ENCODE results near the gene SRPK2.
A peak's percentile ranks its signal among the peaks of the same experiment; 100 is the strongest.

Gene SRPK2

DNA sequence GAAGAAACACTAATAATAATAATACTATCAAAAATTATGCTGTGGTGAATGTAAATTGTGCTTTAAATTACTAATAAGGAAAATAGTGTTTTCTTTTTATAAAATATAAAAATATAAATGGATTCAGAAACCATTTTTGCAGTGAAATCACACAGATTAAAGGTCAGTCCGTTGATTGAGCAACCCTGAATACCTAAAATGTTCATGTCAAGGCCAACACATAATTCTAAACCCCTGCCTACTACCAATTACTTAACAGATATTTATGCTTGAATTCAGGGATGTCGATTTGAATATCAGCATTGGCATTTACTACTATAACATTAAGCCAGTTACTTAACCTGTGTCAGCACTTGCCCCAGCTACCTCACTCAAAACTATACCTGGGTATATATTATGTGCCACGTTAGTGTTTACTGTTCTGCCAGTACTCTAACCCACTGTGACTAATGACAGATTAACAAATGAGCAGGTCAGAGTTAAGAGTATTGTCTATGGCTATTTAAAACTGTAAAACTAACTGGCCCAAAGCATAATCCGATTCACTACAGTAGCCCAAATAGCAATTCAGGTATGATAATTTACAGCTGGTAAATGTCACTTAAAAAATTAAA lies 209.7 kb downstream of the SRPK2 start:
- no peak for DNase-seq

GRCh38 chr7:105178177-105178576 lies 210.5 kb downstream of the SRPK2 start:
- no peak for DNase-seq

DNA sequence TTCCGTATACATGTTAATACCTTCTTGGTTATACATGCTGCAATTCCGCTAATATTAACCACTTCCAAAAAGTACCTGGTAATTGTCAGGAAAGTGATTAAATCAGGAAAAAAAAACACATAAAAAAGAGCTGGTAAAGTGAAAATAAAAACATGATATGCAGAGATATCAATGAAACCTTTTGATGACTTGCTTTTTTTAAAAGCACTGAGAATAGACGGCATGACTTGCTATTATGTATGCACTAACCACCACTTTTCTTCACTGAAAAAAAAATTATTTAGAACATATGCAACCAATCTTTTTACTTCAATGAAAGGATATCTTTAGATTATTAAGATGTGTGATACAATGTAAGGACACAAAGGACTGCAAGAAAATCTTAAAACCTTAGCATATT lies 211.7 kb downstream of the SRPK2 start:
- no peak for DNase-seq

DNA sequence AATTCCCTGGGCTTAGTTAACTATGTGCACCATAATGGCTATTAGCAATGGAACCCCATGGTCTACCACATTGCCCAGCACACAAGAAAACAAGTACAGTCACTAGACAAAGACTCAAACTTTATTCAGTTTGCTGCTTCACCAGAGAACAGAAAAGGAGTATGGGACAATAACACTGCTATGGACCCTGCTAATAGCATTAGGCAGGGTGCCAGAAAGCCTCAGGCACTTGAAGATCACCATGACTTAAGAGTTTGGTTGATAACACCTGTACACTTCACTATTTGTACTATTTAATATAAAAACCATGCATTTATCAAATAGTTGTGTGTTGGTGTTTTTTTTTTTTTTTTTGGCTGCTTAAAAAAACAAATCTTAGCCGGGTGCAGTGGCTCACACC lies 215.1 kb downstream of the SRPK2 start:
- DNase-seq: no peak

DNA sequence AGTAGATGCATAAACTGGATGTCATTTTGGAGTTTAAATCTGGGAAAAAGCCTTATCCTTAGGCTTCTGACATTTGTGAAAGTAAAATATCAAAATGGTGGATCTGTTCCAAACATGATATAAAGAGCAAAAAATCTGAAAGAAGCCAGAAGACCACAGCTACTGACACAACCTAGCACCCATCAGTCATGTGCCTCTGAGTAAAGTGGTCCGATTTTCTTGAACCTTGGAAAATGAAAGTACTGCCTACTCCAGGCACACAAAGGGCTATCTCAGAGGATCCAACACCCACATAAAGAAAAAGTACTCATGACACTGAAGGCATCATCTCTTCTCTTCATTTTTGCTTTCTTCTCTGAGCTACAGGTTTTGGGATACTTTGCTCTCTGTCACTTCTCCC lies 224.0 kb downstream of the SRPK2 start:
- DNase-seq: no peak

DNA sequence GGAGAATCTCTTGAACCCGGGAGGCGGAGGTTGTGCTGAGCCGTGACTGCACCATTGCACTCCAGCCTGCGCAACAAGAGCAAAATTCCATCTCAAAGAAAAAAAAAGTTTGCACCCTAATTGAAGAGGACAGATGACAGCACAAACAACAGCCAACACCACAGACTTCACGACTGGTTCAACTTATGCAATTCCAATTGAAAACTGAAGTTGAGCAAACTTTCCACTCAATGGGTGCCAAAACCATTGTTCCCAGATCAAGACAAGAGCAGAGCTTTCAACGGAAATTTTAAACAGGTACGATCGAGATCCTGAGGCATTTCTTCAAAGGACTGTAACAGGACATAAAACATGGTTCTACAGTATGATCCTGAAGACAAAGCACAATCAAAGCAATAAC lies 225.0 kb downstream of the SRPK2 start:
- DNase-seq: no peak

DNA sequence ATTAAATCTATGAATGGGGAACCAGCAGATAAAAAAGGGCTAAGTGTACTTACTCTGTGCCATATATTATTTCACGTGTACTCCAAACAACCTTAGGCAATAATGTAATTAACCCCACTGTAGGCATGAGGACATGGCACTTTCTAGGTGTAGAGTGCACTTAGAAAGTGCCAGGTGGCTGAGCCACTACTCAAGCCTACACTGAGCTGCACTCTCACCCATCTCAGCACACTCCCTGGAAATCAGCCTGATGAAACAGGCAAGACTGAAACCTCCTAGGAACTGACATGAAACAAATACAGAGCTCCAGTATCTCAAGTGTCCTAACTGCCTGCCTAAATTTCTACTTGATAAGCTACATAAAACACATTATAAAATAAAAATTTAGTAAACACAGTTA lies 227.4 kb downstream of the SRPK2 start:
- no peak for DNase-seq

- no peak for DNase-seq
These were observed 231.4 kb downstream of the SRPK2 start for GRCh38 chr7:105157278-105157677.

DNA sequence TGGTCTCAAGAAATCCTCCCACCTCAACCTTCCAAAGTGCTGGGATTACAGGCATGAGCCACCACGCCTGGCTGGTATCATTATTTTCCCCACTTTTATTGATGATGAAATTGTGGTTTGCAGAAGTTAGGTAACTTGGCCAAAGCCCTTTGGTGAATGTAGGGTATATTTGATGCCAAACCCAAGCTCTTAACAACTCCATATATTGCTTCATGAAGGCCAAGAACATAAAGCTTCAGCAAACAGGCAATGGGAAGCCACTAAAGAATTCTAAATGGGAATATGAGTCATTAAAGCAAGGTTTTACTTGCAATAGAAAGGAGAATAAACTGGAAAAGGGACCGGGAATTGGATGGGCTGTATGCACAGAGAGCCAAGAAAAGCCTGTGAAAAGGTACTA lies 232.0 kb downstream of the SRPK2 start:
- no peak for DNase-seq

- DNase-seq: no peak
These were observed 234.6 kb downstream of the SRPK2 start for GRCh38 chr7:105154084-105154483.

DNA sequence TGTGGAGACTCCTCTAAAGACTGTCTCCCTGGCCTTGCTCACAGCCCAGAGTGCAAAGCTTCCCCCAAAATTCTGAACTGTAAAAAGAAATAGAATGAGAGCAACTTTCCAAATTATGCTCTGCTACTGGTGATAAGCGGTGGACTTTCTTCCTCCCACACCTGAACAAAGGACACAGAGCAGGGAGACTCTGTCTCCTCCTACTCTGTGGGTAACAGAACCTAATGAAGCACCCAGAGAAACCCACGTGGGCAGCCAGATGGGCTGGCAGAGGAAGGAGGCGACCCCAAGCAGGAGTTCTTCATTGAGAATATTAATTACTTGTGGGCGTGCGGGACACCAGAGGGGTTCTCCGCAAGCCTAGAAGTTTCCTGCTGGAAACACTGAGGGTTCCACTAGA lies 235.2 kb downstream of the SRPK2 start:
- no peak for DNase-seq

DNA sequence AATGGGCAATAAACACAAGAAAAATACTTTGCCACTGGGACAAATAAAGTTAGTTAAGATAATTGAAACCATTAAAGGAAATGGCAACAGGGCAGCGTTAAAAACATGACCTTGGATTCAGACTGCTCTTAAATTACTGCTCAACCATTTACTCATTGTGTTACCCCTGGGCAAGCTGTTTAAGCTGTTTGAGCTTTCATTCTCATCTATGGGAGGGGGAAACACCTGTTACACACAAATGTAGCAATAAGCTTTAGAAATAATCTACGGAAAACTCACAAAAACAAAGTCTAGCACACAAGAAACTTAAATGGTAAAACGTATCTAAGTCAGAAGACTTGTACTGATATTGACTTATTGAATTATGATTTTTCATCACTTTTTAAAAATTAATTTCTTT lies 237.6 kb downstream of the SRPK2 start:
- no peak for DNase-seq

DNA sequence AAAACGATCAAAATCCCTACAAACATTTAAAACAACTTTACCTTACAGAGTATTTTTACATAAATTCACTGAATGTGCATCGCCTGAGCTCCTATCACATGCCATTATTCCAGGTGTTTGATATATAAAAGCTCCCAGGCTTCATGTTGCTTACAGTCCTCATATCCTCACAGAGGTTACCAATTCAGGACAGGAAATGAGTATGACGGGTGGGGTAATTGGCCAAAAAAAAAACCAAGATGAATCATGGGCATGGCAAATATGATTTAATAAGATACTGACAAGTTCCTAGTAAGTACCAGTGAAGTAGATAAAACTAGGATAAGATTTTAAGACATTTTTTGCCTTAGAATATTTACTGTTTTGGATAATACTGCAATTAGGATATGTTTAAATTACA lies 238.9 kb downstream of the SRPK2 start:
- DNase-seq: no peak

- peak; percentile 42 for DNase-seq
These were observed 247.7 kb downstream of the SRPK2 start for GRCh38 chr7:105141068-105141467.

DNA sequence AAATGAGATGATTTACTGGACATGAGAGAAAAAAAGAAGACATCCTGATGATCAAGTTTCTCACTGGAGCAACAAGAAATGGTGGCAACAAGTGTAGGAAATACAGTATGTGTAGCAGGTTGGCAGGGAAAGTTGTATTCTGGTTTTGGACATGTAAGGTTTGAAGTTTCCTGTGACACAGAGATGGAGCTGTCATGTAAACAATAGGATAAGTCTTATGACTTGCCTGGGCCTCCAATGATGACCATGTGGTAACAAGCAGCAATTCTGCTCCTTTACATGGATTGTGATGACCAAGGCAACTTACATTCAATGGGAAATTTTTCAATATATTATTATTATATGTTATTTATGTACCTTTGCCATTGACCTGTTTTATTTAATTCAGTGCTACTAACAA lies 249.3 kb downstream of the SRPK2 start:
- DNase-seq: no peak

DNA sequence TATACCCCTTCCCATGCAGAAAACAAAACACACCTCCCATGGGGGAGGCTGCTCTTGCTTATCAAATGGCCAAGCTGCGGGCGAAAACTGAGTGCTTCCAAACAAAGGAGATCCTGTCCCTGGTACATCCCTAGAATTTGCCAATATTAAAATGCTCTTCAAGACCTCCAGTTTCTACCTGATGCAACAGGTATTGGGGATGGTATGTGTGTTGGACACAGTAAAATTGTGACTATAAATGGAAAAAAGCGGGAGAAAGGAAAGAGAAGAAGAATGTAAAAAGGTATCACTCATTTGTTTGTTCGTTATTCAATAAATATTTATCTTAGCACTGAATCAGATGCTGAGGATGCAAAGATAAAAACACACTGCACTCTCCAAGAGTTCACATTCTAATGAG lies 250.8 kb downstream of the SRPK2 start:
- DNase-seq: no peak

- DNase-seq: no peak
These were observed 252.5 kb downstream of the SRPK2 start for GRCh38 chr7:105136221-105136620.

- DNase-seq: no peak
These were observed 254.6 kb downstream of the SRPK2 start for GRCh38 chr7:105133986-105134655.

DNA sequence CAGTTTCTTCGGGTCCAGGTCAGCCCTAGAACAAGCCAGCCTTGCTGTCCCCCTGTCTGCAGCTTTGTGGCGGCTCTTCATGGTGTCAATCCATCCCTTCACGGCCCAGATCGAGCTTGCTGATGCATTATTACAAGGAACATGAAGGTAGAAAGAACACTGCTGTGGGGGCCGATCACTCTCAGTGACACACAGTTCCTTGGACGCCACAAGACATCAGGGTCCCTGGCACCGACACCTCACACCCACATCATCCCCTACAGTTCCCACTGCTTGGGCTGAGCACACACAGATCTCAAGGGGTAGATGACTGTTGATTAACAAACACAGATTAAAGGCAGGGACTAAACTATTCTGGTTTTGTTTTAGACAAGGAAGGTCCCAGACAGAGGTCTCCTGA lies 255.4 kb downstream of the SRPK2 start:
- DNase-seq: no peak

DNA sequence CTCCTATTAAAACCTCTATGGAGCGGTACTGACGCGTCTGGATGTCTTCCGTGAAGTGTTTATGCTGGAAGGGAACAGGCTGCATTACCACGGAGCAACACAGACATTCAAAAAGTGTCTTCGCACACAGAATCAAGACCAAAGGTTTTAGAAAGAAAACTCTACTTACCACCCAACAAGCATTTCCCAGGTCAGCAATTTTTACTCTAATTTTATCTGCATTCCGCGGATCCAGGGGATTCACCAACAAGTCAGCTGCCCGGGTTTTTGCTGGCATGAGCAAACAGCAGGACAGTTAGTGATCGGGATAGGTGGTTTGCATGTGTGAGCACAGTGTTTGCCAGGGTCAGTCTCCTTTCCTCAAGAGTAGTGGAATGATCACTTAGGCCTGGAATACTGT lies 255.9 kb downstream of the SRPK2 start:
- no peak for DNase-seq

DNA sequence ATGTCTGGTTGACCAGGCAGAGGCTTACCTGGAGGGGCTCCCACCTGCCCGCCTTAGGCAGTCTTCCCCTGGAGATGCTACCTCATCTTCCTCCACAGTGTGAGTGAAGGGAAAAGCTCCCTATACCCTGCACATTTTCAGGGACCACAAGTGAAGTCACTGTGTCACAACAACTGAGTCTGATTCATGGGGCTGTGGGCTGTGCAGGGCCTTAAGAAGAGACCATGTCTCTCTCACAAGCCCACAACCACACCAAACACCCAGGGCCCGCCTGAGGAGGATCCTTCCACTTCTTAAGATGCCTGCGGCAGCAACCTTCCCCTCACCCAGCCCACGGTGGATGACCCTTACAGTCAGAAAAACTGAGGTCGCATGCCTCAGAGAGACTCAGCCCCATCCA lies 256.4 kb downstream of the SRPK2 start:
- no peak for DNase-seq

DNA sequence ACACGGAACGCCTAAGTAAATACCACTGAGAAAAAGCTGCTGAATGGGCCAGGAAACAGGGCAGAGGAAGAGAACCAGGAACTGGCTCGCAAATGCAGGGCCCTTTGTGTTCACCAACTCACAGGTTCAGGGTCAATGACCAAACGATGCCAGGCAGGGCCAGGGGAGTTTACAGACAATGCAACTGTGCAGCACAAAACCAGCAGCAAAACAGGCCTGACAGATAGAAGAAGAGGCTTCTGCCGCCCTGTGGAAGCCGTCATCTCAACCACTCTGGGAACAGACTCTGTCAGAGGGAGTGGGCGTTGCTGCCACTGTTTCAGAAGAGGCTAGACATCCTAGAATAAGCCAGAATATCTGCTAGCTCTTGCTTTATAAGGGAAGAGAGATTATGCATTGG lies 256.8 kb downstream of the SRPK2 start:
- no peak for DNase-seq

DNA sequence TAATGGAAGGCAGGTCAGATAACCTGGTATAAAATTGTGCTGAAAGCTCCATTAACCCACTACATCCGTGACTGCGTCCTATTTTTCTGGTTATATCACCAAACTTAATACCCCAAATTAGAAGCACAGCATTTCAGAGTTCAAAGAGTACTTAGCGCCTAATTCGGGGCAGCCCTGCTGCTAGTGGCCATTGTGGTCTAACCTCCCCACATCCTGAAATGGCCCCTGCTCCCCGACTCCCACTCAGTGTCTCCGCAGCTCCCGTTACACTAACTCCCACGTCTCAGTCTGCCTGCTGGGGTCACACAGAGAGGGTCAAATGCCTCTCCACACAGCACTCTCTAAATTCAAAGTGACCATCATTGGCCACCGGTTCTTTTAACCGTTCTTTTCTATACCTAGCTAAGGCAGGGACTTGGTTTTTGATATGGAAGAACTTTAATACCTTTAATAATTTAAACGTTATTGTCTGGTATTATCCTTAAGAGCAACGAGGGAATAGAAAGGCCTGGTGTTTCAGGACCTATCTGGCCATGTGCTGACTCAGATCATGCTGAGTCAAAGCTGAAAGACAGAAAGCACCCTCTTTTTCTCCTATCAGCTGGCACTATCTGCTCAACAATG lies 257.6 kb downstream of the SRPK2 start:
- no peak for DNase-seq

GRCh38 chr7:105130580-105130979 lies 258.1 kb downstream of the SRPK2 start:
- no peak for DNase-seq

DNA sequence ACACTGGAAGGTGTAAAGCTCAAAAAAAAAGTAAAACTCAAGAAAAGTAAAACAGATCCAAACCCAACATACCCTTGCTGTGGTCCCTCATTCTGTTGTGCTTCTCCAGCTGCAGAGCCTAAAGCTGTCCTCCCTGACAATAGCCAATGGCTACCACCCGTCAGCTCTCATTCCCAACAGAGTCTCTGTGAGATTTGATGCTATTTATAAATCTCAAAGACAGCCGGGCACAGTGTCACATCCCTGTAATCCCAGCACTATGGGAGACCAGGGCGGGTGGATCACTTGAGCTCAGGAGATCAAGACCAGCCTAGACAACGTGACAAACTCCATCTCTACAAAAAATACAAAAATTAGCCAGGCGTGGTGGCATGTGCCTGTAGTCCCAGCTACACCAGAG lies 258.7 kb downstream of the SRPK2 start:
- DNase-seq: no peak
